ENCODE measurements around the gene SAMD10.

Gene SAMD10

DNA sequence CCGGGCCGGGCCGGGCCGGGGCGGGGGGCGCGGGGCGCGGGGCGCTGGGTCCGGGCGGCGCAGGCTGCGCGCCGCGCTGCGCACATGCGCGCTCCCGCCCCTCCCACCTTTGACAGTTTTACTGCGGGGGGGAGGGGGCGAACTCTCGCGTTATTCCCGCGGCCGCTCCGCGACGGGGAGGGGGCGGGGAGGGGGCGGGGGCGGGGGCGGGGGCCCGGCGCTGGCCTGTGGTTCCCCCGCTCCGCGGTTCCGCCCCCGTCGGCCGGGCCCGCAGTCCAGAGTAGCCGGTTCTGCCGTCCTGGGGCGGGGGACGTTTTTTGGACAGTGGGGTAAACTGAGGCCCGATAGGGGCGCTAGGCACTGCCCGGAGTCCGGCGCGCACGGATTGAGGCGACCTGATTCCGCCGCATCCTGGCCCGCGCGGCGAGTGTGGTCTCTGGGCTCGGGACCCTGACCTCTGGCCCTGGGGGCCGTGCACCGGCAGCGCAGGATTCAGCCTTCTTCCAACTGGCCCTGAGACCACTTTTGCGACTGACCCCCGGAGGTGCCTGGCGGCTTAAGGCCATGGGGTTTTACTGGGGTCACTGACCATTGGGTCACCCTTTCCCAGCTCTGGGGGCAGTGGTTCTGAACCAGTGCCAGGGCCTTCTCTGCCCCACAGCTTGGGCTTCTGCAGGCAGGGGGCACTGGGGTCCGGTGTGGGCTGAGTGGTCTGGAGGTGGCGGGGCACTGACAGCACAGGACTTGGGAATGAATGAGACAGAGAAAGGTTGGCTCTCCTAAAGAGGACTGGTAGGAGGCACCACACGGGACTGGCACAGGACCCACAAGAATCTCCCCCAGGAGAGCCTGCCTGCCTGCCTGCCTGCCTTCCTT is 9.4 kb downstream of the SAMD10 start, which contains the start of gene ZNF512B:
Gene ZNF512B (minus strand): TSS at position 93 of the 876 bp plus-strand sequence. CDS start 1,980 bp downstream, outside the sequence.
- TF ChIP-seq, protein P1, sequence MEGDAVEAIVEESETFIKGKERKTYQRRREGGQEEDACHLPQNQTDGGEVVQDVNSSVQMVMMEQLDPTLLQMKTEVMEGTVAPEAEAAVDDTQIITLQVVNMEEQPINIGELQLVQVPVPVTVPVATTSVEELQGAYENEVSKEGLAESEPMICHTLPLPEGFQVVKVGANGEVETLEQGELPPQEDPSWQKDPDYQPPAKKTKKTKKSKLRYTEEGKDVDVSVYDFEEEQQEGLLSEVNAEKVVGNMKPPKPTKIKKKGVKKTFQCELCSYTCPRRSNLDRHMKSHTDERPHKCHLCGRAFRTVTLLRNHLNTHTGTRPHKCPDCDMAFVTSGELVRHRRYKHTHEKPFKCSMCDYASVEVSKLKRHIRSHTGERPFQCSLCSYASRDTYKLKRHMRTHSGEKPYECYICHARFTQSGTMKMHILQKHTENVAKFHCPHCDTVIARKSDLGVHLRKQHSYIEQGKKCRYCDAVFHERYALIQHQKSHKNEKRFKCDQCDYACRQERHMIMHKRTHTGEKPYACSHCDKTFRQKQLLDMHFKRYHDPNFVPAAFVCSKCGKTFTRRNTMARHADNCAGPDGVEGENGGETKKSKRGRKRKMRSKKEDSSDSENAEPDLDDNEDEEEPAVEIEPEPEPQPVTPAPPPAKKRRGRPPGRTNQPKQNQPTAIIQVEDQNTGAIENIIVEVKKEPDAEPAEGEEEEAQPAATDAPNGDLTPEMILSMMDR (IDR thresholded peaks at IDR 0.05; ENCODE audit: low read depth, low read length) = no peak
- H3K4me3 ChIP-seq (ENCODE audit: low read depth, low read length) = peak within 1 kb of the TSS; percentile 68

- peak overlapping the region; percentile 68 for H3K4me3 ChIP-seq (ENCODE audit: low read depth, low read length)
- TF ChIP-seq, protein P1 (IDR thresholded peaks at IDR 0.05; ENCODE audit: low read depth, low read length) = no peak
Observed at GRCh38 chr20:63968928-63969760, 10.3 kb downstream of the SAMD10 start.

DNA sequence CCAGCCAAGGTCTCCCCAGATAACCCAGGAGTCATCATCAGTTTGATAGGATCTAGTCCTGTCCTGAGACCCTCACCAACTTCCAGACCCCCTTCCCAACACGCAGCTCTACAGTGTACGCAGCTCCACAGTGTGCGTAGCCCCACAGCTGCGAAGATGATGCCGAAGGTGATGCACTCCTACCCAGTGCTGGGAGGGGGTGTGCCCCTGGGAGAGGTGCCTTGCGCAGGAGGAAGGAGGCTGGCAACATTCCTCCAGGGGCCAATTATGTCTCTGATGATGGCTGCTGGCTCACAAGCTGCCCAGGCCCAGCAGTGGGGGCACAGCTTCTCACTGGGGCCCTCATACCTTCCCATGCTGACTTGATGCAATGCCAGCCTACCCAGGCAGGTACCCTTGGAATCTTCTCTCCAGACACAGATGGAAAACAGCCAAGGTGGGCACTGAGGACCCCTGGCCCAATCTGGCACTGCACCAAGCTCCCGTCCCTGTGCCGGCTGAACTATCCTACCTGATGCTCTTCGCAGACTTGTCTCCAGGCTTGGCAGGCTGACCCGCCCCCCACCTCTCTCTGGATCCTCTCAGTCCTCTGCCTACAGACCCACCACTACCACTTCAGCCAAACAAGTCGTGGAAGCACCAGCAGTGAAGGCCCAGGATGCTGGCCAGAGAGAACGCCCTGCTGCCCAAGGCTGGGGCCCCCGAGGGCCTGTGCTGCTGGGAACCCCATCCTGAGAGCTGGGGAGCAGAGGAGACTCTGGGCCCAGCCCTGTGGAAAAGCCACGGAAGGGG is 11.1 kb downstream of the SAMD10 start:
- H3K4me3 ChIP-seq (ENCODE audit: low read depth, low read length) = peak overlapping the region; percentile 68
- TF ChIP-seq, protein P1 (IDR thresholded peaks at IDR 0.05; ENCODE audit: low read depth, low read length) = no peak

DNA sequence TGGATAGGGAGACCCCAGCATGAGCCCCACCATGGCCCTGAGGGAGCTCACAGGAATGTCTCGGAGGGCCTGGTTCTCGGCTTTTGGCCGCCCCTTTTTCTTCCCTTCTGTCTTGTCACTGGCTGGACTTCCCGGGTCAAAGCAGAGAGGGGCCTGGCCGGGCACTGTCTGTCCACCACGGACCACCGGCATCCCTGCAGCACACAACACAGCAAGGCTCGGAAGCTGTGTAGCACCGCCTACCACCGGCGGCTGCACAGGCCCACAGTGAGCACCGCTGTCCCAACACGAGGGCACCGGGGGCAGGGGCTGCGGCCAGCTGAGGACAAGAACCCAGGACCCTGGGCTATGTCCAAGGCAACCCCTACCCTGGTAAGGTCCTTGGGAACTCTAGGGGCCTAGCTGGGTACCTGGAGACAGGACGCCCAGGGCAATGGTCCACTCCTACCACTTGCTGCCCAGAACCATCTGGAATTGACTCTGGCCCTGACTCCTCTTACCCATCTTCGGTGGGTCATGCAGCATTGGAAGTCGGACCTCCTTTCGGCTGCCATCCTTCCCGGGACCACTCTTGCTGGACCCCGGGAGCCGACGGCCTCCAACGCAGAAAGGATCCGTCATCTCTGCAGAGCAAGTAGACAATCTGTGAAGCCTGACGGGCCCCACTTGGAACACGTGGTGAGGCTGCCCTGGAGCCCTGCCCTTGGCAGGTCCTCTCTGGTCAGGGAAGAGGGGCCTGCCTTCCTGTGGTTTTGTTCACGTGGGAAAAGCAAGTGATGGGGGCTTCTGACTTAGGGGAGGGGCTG is 11.9 kb downstream of the SAMD10 start:
- no peak overlapping the region for H3K4me3 ChIP-seq (ENCODE audit: low read depth, low read length)
- TF ChIP-seq, protein P1 (IDR thresholded peaks at IDR 0.05; ENCODE audit: low read depth, low read length) = no peak

DNA sequence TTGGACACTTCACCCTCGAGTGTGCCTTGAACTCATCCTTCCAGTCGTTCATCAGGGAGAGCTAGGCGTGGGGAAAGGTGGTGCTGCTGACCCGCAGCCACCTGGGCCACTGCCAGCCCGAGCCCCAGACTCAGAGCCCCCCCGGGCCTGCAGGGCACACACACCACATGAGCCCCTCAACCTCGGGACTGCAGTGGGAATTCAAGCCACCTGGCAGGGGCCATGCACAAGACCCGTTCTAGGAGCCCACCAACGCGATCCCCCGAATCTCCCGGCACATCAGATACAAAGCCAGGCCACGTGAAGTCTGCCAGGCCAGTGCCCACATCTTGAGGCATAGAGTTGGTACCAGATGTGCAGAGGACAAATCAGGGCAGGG is 12.5 kb downstream of the SAMD10 start:
- TF ChIP-seq, protein P1 (IDR thresholded peaks at IDR 0.05; ENCODE audit: low read depth, low read length) = no peak
- H3K4me3 ChIP-seq (ENCODE audit: low read depth, low read length) = no peak overlapping the region

- TF ChIP-seq, protein P1 (IDR thresholded peaks at IDR 0.05; ENCODE audit: low read depth, low read length) = no peak
- no peak overlapping the region for H3K4me3 ChIP-seq (ENCODE audit: low read depth, low read length)
Observed at GRCh38 chr20:63966172-63966943, 13.1 kb downstream of the SAMD10 start.

Measured in WI38 (cell line).